ENCODE results near the gene RAD23A.

- TF ChIP-seq, protein P1, sequence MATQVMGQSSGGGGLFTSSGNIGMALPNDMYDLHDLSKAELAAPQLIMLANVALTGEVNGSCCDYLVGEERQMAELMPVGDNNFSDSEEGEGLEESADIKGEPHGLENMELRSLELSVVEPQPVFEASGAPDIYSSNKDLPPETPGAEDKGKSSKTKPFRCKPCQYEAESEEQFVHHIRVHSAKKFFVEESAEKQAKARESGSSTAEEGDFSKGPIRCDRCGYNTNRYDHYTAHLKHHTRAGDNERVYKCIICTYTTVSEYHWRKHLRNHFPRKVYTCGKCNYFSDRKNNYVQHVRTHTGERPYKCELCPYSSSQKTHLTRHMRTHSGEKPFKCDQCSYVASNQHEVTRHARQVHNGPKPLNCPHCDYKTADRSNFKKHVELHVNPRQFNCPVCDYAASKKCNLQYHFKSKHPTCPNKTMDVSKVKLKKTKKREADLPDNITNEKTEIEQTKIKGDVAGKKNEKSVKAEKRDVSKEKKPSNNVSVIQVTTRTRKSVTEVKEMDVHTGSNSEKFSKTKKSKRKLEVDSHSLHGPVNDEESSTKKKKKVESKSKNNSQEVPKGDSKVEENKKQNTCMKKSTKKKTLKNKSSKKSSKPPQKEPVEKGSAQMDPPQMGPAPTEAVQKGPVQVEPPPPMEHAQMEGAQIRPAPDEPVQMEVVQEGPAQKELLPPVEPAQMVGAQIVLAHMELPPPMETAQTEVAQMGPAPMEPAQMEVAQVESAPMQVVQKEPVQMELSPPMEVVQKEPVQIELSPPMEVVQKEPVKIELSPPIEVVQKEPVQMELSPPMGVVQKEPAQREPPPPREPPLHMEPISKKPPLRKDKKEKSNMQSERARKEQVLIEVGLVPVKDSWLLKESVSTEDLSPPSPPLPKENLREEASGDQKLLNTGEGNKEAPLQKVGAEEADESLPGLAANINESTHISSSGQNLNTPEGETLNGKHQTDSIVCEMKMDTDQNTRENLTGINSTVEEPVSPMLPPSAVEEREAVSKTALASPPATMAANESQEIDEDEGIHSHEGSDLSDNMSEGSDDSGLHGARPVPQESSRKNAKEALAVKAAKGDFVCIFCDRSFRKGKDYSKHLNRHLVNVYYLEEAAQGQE (IDR thresholded peaks at IDR 0.05; ENCODE audit: low read depth) = no peak
- no peak for TF ChIP-seq EP300 (IDR thresholded peaks at IDR 0.05; ENCODE audit: borderline replicate concordance)
- TF ChIP-seq CREB1 (IDR thresholded peaks at IDR 0.05; ENCODE audit: low read depth) = no peak
- no peak for TF ChIP-seq YY1 (IDR thresholded peaks at IDR 0.05; ENCODE audit: low read depth)
- no peak for TF ChIP-seq CEBPB (IDR thresholded peaks at IDR 0.05)
- no peak for TF ChIP-seq EGR1 (IDR thresholded peaks at IDR 0.05)
- no peak for TF ChIP-seq MAX (IDR thresholded peaks at IDR 0.05)
- TF ChIP-seq, protein P2, sequence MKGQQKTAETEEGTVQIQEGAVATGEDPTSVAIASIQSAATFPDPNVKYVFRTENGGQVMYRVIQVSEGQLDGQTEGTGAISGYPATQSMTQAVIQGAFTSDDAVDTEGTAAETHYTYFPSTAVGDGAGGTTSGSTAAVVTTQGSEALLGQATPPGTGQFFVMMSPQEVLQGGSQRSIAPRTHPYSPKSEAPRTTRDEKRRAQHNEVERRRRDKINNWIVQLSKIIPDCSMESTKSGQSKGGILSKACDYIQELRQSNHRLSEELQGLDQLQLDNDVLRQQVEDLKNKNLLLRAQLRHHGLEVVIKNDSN (IDR thresholded peaks at IDR 0.05) = no peak
Measured at GRCh38 chr19:13003081-13003480, 57.4 kb downstream of the RAD23A start.
